Caco-2 (cell line): ENCODE data around the gene SENP7. TPM values are rescaled to one million over a fixed set of nuclear protein-coding genes. Genes with fewer than 3 reads are reported as not detected.

Source experiments
- BruUV-seq: library from RNA; stranded (reverse); fragments of 400-500 nt; replicated peaks from 2 replicates; lab custom pipeline; 2021; lab: Mats Ljungman, UMichigan
- CTCF ChIA-PET: fragments of 300-600 bp; sonication (Branson Sonifier 250); formaldehyde crosslinking; loops from one replicate; lab custom pipeline; 2022; ENCODE audit warnings: antibody characterized with exemption; lab: Charles Lee
- POLR2A ChIA-PET: fragments of 300-600 bp; sonication (Branson Sonifier 250); formaldehyde crosslinking; loops from one replicate; lab custom pipeline; 2022; ENCODE audit warnings: antibody characterized with exemption; lab: Charles Lee
- DNase-seq, 2 experiments: peaks; one replicate each; pipeline versions ENCODE4 v3.0.0 to v3.0.0-alpha.2; 2020 to 2022
- H3K27me3 ChIP-seq: replicated peaks from 2 replicates; pipeline ENCODE4 v1.6.0; 2011; ENCODE audit warnings: low read length; ENCODE audit not compliant: control insufficient read depth, insufficient read depth
- H3K36me3 ChIP-seq: 2 replicates; pipeline ENCODE4 v1.5.1; 2011; ENCODE audit warnings: low read length; ENCODE audit not compliant: control insufficient read depth, insufficient read depth
- H3K4me1 ChIP-seq: fragments of 250-450 bp; sonication (Bioruptor Pico); 2 replicates; pipeline ENCODE4 v1.5.1; 2020; ENCODE audit warnings: mild to moderate bottlenecking
- H3K4me3 ChIP-seq: 2 replicates; pipeline ENCODE4 v1.5.1; 2011; ENCODE audit warnings: low read depth, mild to moderate bottlenecking, control low read depth, low read length
- H3K9me3 ChIP-seq: fragments of 250-450 bp; sonication (Bioruptor Pico); 2 replicates; pipeline ENCODE4 v1.5.1; 2020; ENCODE audit warnings: mild to moderate bottlenecking, moderate library complexity
- H3K27ac Mint-ChIP-seq: one replicate; pipeline ENCODE4 v1.8.0; 2022; ENCODE audit warnings: mixed read lengths; ENCODE audit not compliant: unreplicated experiment
- H3K27me3 Mint-ChIP-seq: one replicate; pipeline ENCODE4 v1.8.0; 2022; ENCODE audit warnings: mixed read lengths; ENCODE audit not compliant: insufficient read depth, unreplicated experiment
- H3K36me3 Mint-ChIP-seq: one replicate; pipeline ENCODE4 v1.8.0; 2022; ENCODE audit warnings: mild to moderate bottlenecking, mixed read lengths; ENCODE audit not compliant: insufficient read depth, unreplicated experiment
- H3K4me1 Mint-ChIP-seq: one replicate; pipeline ENCODE4 v1.8.0; 2022; ENCODE audit warnings: low read depth, mixed read lengths; ENCODE audit not compliant: unreplicated experiment
- H3K4me3 Mint-ChIP-seq: one replicate; pipeline ENCODE4 v1.8.0; 2022; ENCODE audit warnings: mild to moderate bottlenecking, moderate library complexity, mixed read lengths; ENCODE audit not compliant: unreplicated experiment
- H3K9me3 Mint-ChIP-seq: one replicate; pipeline ENCODE4 v1.8.0; 2022; ENCODE audit warnings: mixed read lengths; ENCODE audit not compliant: unreplicated experiment
- intact Hi-C: fragments of 100-400 bp; cut with micrococcal nuclease; formaldehyde crosslinking; loops from one replicate; pipeline ENCODE4 v1.10.0; 2022; ENCODE audit not compliant: unreplicated experiment
- total RNA-seq: library from RNA; stranded (reverse); gene quantifications from 2 replicates; pipeline ENCODE4 v1.2.3, GENCODE V29; 2022
- TF ChIP-seq, protein P1 (sequence below), 2 experiments: fragments of 200-600 bp in 1 of 2; IDR thresholded peaks; 1 replicate in 1 of 2; 2 replicates in 1 of 2; pipeline versions ENCODE4 v1.5.1 to v1.8.0; 2011 to 2022; ENCODE audit warnings: antibody characterized with exemption in 1 of 2, control low read depth in 1 of 2, inconsistent platforms in 1 of 2, low read depth in 1 of 2, low read length in 1 of 2, mild to moderate bottlenecking in 1 of 2, moderate library complexity in 1 of 2; ENCODE audit not compliant: insufficient read depth in 1 of 2, severe bottlenecking in 1 of 2, unreplicated experiment in 1 of 2

The SENP7 gene
- total RNA-seq, 1 experiment from 2014 or later, result 8.5 TPM

DNA sequence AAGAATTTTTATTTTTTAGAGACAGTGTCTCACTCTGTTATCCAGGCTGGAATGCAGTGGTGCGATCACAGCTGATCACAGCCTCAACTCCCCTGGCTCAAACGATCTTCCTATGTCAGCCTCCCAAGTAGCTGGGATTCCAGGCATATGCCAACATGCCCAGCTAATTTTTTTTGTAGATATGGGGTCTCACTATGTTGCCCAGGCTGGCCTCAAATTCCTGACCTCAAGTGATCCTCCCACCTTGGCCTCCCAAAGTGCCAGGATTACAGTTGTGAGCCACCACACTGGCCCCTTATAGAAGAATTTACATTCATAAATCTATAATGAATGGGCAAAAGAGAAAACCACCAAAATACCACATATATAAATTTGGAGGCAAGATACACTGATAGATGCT lies 15.2 kb downstream of the SENP7 start:
- POLR2A ChIA-PET, result no interaction called here
- intact Hi-C loops, result no loop called here
- CTCF ChIA-PET, result no interaction called here

GRCh38 chr3:101495552-101495951 lies 17.5 kb downstream of the SENP7 start:
- no peaks in the 10 kb centered on the region for H3K4me1 ChIP-seq
- no peaks in the 10 kb centered on the region for H3K27me3 Mint-ChIP-seq
- H3K4me3 ChIP-seq, result no peak overlapping the region
- ChIA-PET CTCF (no interaction called here), POLR2A (interaction anchor here (0.8 kb wide), 1 partner anchor 66 kb away, joined by 3 read pairs; the partner anchor contains the start of gene TRMT10C)
- no TSS peak for BruUV-seq
- H3K36me3 Mint-ChIP-seq, result peaks cover 5% of the 10 kb centered on the region
- TF ChIP-seq, protein P1, sequence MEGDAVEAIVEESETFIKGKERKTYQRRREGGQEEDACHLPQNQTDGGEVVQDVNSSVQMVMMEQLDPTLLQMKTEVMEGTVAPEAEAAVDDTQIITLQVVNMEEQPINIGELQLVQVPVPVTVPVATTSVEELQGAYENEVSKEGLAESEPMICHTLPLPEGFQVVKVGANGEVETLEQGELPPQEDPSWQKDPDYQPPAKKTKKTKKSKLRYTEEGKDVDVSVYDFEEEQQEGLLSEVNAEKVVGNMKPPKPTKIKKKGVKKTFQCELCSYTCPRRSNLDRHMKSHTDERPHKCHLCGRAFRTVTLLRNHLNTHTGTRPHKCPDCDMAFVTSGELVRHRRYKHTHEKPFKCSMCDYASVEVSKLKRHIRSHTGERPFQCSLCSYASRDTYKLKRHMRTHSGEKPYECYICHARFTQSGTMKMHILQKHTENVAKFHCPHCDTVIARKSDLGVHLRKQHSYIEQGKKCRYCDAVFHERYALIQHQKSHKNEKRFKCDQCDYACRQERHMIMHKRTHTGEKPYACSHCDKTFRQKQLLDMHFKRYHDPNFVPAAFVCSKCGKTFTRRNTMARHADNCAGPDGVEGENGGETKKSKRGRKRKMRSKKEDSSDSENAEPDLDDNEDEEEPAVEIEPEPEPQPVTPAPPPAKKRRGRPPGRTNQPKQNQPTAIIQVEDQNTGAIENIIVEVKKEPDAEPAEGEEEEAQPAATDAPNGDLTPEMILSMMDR (IDR thresholded peaks at IDR 0.05; ENCODE audit: insufficient read depth in 1 of 2, low read depth in 1 of 2, low read length in 1 of 2, severe bottlenecking in 1 of 2, unreplicated experiment in 1 of 2), result peak; percentile 12 to 39
- H3K4me3 Mint-ChIP-seq, result no peak overlapping the region
- DNase-seq, result peak in 1 of 2 experiments; percentile 27
- no peaks in the 10 kb centered on the region for H3K27me3 ChIP-seq
- H3K36me3 ChIP-seq, result no peaks in the 10 kb centered on the region
- intact Hi-C loops, result loop anchor here (1.0 kb wide), 1 partner anchor 141 kb away; no protein-coding TSS in a partner anchor
- no peaks in the 10 kb centered on the region for H3K4me1 Mint-ChIP-seq
- H3K9me3 Mint-ChIP-seq, result no peaks in the 10 kb centered on the region
- H3K9me3 ChIP-seq, result no peaks in the 10 kb centered on the region
- H3K27ac Mint-ChIP-seq, result no peak overlapping the region

More for the DNA sequence above, 15.2 kb downstream of the SENP7 start:
- H3K36me3 ChIP-seq, result no peaks in the 10 kb centered on the region
- H3K27me3 ChIP-seq, result no peaks in the 10 kb centered on the region
- DNase-seq, result no peak
- H3K36me3 Mint-ChIP-seq, result peaks cover 5% of the 10 kb centered on the region
- no peaks in the 10 kb centered on the region for H3K4me1 Mint-ChIP-seq
- no peaks in the 10 kb centered on the region for H3K27me3 Mint-ChIP-seq
- H3K4me3 Mint-ChIP-seq, result no peak overlapping the region
- TF ChIP-seq, protein P1 (IDR thresholded peaks at IDR 0.05; ENCODE audit: insufficient read depth in 1 of 2, low read depth in 1 of 2, low read length in 1 of 2, severe bottlenecking in 1 of 2, unreplicated experiment in 1 of 2), result no peak
- H3K9me3 ChIP-seq, result no peaks in the 10 kb centered on the region
- H3K4me3 ChIP-seq, result no peak overlapping the region
- no peak overlapping the region for H3K27ac Mint-ChIP-seq
- no TSS peak for BruUV-seq
- no peaks in the 10 kb centered on the region for H3K4me1 ChIP-seq
- H3K9me3 Mint-ChIP-seq, result no peaks in the 10 kb centered on the region

GRCh38 chr3:101484805-101485620 lies 28.0 kb downstream of the SENP7 start:
- H3K9me3 ChIP-seq, result no peaks in the 10 kb centered on the region
- Mint-ChIP-seq H3K27me3 (no peaks in the 10 kb centered on the region), H3K4me1 (peaks cover 12% of the 10 kb centered on the region), H3K27ac (no peak overlapping the region), H3K4me3 (no peak overlapping the region), H3K36me3 (peaks cover 5% of the 10 kb centered on the region), H3K9me3 (no peaks in the 10 kb centered on the region)
- H3K27me3 ChIP-seq, result no peaks in the 10 kb centered on the region
- ChIA-PET POLR2A (no interaction called here), CTCF (no interaction called here)
- DNase-seq, result no peak
- H3K4me1 ChIP-seq, result no peaks in the 10 kb centered on the region
- TF ChIP-seq, protein P1 (IDR thresholded peaks at IDR 0.05; ENCODE audit: insufficient read depth in 1 of 2, low read depth in 1 of 2, low read length in 1 of 2, severe bottlenecking in 1 of 2, unreplicated experiment in 1 of 2), result no peak
- intact Hi-C loops, result no loop called here
- no peaks in the 10 kb centered on the region for H3K36me3 ChIP-seq
- H3K4me3 ChIP-seq, result no peak overlapping the region
- no TSS peak for BruUV-seq
